ENCODE results near the gene CARD11.

- TF ChIP-seq CTCF (conservative IDR thresholded peaks at IDR 0.05) (no peak), ZFX (IDR thresholded peaks at IDR 0.05) (no peak)
Measured at GRCh38 chr7:2947058-2947780, 96.4 kb downstream of the CARD11 start.
